ENCODE results near the gene TMCO4.

TMCO4 gene

GRCh38 chr1:19684677-19685076, 115.0 kb downstream of the TMCO4 start:
- no peak for DNase-seq (ENCODE audit: low read depth)

- no peak for DNase-seq (ENCODE audit: low read depth)
Measured at GRCh38 chr1:19683351-19683750, 116.4 kb downstream of the TMCO4 start.

- DNase-seq (ENCODE audit: low read depth) = no peak
Measured at GRCh38 chr1:19682901-19683300, 116.8 kb downstream of the TMCO4 start.

- peak; percentile 73 for DNase-seq (ENCODE audit: low read depth)
Measured at GRCh38 chr1:19682257-19682656, 117.5 kb downstream of the TMCO4 start.

GRCh38 chr1:19680644-19681043, 119.1 kb downstream of the TMCO4 start:
- no peak for DNase-seq (ENCODE audit: low read depth)

- DNase-seq (ENCODE audit: low read depth) = no peak
Measured at GRCh38 chr1:19679691-19680090, 120.0 kb downstream of the TMCO4 start.

- DNase-seq (ENCODE audit: low read depth) = no peak
Measured at GRCh38 chr1:19678931-19679453, 120.7 kb downstream of the TMCO4 start.

- no peak for DNase-seq (ENCODE audit: low read depth)
Measured at GRCh38 chr1:19678493-19678892, 121.2 kb downstream of the TMCO4 start.

DNA sequence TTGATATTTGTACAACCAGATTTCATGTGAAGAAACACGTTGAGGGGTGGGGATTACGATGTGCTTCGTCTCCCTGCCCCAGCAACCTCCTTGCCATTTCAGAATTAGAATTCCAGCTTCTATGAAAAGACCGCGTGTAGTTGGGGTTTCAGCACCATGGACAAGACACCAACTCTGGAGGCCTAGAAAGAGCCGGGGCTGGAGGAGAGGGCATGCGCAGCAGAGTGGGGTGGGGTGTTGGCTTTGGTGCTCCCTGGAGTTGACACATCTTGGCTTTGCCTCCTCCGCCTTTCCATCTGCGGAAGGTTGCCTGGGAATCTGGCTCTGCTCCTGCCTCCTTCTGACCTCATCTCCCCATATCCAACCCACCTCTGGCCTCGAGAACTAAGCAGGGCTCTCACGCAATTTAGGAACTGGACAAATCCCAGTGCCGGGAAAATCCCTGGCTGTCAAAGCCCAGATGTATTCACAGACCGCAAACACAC, 123.2 kb downstream of the TMCO4 start:
- DNase-seq (ENCODE audit: low read depth) = peak; percentile 61

GRCh38 chr1:19675797-19676196, 123.9 kb downstream of the TMCO4 start:
- no peak for DNase-seq (ENCODE audit: low read depth)

DNA sequence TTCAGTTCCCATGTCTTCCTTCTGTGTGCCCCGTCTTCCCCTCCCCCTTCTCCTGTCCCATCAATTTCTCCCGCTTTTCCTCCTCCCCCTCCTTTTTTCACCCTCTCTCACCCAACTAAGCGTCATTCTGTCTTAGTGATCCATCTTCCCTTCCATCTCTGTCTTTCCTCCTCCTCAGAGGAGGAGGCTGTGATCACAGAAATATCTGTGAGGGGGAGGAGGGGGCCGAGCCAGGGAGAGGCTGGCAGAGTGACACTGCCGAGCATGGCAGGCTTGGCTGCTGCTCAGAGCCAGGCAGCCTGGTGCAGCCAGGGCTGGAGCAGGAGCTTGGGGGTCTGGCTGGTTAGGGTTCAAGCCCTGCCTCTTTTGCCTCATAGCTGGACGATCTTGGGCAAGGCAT, 127.5 kb downstream of the TMCO4 start:
- no peak for DNase-seq (ENCODE audit: low read depth)

GRCh38 chr1:19670787-19671186, 128.9 kb downstream of the TMCO4 start:
- no peak for DNase-seq (ENCODE audit: low read depth)

GRCh38 chr1:19668888-19669287, 130.8 kb downstream of the TMCO4 start:
- DNase-seq (ENCODE audit: low read depth) = no peak

DNA sequence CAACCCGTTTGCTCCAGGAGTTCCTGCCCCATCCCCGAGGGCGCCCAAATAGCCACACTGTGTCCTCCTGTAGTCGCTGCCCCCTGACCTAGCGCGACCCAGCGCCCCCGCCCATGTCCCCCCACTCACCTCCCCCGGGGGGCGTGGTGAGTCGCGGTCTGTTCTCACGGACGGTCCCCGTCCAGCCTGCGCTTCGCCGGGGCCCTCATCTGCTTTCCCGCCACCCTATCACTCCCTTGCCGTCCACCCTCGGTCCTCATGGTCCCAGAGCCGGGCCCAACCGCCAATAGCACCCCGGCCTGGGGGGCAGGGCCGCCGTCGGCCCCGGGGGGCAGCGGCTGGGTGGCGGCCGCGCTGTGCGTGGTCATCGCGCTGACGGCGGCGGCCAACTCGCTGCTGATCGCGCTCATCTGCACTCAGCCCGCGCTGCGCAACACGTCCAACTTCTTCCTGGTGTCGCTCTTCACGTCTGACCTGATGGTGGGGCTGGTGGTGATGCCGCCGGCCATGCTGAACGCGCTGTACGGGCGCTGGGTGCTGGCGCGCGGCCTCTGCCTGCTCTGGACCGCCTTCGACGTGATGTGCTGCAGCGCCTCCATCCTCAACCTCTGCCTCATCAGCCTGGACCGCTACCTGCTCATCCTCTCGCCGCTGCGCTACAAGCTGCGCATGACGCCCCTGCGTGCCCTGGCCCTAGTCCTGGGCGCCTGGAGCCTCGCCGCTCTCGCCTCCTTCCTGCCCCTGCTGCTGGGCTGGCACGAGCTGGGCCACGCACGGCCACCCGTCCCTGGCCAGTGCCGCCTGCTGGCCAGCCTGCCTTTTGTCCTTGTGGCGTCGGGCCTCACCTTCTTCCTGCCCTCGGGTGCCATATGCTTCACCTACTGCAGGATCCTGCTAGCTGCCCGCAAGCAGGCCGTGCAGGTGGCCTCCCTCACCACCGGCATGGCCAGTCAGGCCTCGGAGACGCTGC, 133.9 kb downstream of the TMCO4 start:
- no peak for DNase-seq (ENCODE audit: low read depth)

GRCh38 chr1:19665186-19665495, 134.6 kb downstream of the TMCO4 start:
- DNase-seq (ENCODE audit: low read depth) = no peak

- DNase-seq (ENCODE audit: low read depth) = no peak
Measured at GRCh38 chr1:19664453-19665185, 135.1 kb downstream of the TMCO4 start, which contains the start of gene HTR6. TSS of gene HTR6 (plus strand) at chr1:19664875. CDS start at chr1:19665754, 879 bp downstream.

DNA sequence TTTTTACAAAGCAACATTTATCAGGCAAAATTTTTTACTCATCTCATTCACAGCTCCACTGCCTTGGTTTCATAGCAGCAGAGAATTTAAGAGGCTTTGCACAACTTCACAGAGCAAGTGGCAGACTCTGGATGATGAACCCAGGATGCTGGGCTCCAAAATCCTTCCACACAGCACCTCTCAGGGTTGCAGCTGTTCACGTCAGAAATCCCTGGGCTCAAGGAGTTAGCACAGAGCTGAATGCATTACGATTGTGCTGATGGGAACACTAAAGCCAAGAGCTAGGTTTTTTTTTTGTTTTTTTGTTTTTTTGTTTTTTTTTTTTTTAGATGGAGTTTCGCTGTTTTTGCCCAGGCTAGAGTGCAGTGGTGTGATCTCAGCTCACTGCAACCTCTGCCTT, 137.4 kb downstream of the TMCO4 start:
- DNase-seq (ENCODE audit: low read depth) = no peak

GRCh38 chr1:19661721-19662228, 137.9 kb downstream of the TMCO4 start:
- no peak for DNase-seq (ENCODE audit: low read depth)

DNA sequence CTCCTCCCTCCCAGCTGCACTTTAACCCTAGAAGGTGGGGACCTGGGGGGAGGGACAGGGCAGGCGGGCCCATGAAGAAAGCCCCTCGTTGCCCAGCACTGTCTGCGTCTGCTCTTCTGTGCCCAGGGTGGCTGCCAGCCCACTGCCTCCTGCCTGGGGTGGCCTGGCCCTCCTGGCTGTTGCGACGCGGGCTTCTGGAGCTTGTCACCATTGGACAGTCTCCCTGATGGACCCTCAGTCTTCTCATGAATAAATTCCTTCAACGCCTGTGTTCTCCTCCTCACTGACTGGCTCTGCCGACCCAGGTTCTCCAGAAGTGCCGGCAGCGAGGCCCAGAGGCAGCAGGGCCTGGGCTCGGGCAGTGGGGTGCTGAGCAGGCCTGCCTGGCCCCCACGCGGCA, 141.5 kb downstream of the TMCO4 start:
- no peak for DNase-seq (ENCODE audit: low read depth)

- DNase-seq (ENCODE audit: low read depth) = no peak
Measured at GRCh38 chr1:19657511-19657910, 142.2 kb downstream of the TMCO4 start.

DNA sequence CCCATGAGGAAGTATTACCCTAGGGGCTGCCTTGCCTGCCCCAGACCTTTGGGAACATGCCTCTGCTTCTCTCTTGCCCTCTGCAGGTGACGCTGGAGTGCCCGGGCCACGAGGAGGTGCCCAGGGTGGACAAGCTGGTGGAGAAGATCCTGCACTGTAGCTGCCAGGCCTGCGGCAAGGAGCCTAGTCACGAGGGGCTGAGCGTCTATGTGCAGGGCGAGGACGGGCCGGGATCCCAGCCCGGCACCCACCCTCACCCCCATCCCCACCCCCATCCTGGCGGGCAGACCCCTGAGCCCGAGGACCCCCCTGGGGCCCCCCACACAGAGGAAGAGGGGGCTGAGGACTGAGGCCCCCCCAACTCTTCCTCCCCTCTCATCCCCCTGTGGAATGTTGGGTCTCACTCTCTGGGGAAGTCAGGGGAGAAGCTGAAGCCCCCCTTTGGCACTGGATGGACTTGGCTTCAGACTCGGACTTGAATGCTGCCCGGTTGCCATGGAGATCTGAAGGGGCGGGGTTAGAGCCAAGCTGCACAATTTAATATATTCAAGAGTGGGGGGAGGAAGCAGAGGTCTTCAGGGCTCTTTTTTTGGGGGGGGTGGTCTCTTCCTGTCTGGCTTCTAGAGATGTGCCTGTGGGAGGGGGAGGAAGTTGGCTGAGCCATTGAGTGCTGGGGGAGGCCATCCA, 142.8 kb downstream of the TMCO4 start:
- DNase-seq (ENCODE audit: low read depth) = no peak
